ENCODE results near the gene BRINP3. TPM values are rescaled to one million over a fixed set of nuclear protein-coding genes. Genes with fewer than 3 reads are reported as not detected.

BRINP3 gene
- total RNA-seq, 4 donors from 2014 or later, result 0.19 TPM; not detected in 3

DNA sequence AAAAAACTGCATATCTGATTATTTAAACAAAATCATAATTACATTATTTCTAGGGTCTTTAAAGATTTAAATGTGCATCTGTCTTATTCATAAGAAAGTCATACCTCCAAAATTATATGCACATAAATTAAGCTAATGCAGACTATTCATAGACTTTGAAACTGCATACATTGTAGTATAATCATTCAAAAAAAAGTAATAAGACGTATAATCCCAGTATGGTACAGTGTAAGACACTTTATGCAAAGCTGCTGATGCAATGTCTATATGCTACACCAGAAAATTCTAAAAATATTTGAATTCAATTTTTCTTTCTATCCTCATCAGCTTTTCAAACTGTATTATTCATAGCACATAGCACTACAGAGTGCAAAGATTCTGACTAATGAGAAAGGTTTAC is 22.0 kb downstream of the BRINP3 start:
- no peak for ATAC-seq (ENCODE audit: low FRiP score)
- no peak for DNase-seq (ENCODE audit: low spot score)
- no peak for TF ChIP-seq CTCF (IDR thresholded peaks at IDR 0.05)

GRCh38 chr1:190453550-190453949 is 24.1 kb downstream of the BRINP3 start:
- ATAC-seq (ENCODE audit: low FRiP score) (no peak), DNase-seq (ENCODE audit: low spot score) (no peak)
- TF ChIP-seq CTCF (IDR thresholded peaks at IDR 0.05), result no peak

GRCh38 chr1:190452272-190452848 is 25.3 kb downstream of the BRINP3 start:
- no peak for ATAC-seq (ENCODE audit: low FRiP score)

DNA sequence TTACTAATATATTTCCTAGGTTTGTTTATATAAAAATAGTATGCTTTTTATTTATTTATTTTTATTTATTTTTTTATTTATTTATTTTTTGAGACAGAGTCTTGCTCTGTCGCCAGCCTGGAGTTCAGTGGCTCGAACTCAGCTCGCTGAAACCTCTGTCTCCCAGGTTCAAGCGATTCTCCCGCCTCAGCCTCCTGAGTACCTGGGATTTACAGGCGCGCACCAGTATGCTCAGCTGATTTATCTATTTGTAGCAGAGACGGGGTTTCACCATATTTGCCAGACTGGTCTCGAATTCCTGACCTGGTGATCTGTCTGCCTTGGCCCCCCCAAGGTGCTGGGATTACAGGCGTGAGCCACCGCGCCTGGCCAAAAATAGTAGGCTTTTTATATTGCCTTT is 33.2 kb downstream of the BRINP3 start:
- DNase-seq (ENCODE audit: low spot score) (no peak), ATAC-seq (ENCODE audit: low FRiP score) (no peak)
- no peak for TF ChIP-seq CTCF (IDR thresholded peaks at IDR 0.05)

More at GRCh38 chr1:190452272-190452848, 25.3 kb downstream of the BRINP3 start:
- TF ChIP-seq CTCF (IDR thresholded peaks at IDR 0.05), result no peak
- DNase-seq (ENCODE audit: low spot score), result no peak

DNA sequence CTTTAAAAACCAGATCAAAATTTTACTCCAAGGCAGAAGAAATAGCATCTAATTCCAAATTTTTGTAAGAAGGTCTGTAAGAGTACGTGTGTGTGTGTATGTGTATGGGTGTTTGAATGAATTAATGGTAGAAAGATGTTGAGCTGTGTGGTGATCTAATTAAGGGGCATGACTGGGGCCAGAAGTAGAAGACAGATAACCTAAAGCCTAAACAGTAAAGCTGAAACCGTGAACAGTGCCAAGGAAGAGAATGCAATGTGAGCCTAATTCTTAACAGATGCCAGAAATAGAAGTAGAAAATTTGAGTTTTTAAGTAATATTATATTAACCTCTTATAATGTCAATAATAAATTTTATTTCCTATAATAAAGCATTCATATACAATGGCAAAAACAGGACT is 38.2 kb downstream of the BRINP3 start:
- no peak for TF ChIP-seq CTCF (IDR thresholded peaks at IDR 0.05)

DNA sequence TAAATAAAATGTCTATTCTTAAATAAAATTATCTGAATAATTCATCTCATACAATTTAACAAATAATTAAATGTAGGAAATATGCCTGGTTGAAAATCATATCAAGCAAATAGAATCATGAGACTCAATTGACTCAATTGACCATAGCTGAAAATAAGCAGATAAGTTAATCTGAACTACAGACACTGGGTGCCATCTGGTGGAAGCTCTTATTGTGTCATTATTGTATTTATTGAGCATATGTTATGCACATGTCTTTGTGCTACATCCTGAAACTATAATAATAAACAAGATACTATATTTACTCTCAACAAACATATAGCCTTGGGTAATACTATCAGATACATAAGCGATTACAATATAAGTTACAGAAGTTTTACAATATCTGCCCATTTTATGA is 41.0 kb downstream of the BRINP3 start:
- no peak for TF ChIP-seq CTCF (IDR thresholded peaks at IDR 0.05)
- DNase-seq (ENCODE audit: low spot score), result no peak
- ATAC-seq (ENCODE audit: low FRiP score), result no peak

More for the DNA sequence above, 38.2 kb downstream of the BRINP3 start:
- ATAC-seq (ENCODE audit: low FRiP score) (no peak), DNase-seq (ENCODE audit: low spot score) (no peak)

GRCh38 chr1:190429932-190430331 is 47.7 kb downstream of the BRINP3 start:
- TF ChIP-seq CTCF (IDR thresholded peaks at IDR 0.05), result no peak
- DNase-seq (ENCODE audit: low spot score), result no peak
- ATAC-seq (ENCODE audit: low FRiP score), result no peak
